GM21619 (cell line): ENCODE data around the gene CC2D2A.

Experiments
- ATAC-seq: cut with Tn5 transposase; IDR thresholded peaks from one replicate; pipeline ENCODE4 v1.9.1; 2021; ENCODE audit not compliant: unreplicated experiment

The CC2D2A gene

GRCh38 chr4:15459706-15460105 lies 10.0 kb upstream of the CC2D2A start:
- ATAC-seq, result no peak

GRCh38 chr4:15466596-15466995 lies 3.1 kb upstream of the CC2D2A start:
- ATAC-seq, result no peak

GRCh38 chr4:15470128-15470475 lies 420 bp downstream of the CC2D2A start:
- ATAC-seq, result peak; percentile 25

GRCh38 chr4:15476396-15476795 lies 6.7 kb downstream of the CC2D2A start:
- ATAC-seq, result no peak

- no peak for ATAC-seq
Measured at GRCh38 chr4:15478724-15479088, 9.0 kb downstream of the CC2D2A start.

GRCh38 chr4:15479089-15479912 lies 9.6 kb downstream of the CC2D2A start:
- ATAC-seq, result peak; percentile 54

- no peak for ATAC-seq
Measured at GRCh38 chr4:15479913-15480185, 10.2 kb downstream of the CC2D2A start.

- no peak for ATAC-seq
Measured at GRCh38 chr4:15481961-15482745, 12.5 kb downstream of the CC2D2A start.

GRCh38 chr4:15482842-15483241 lies 13.2 kb downstream of the CC2D2A start:
- no peak for ATAC-seq

GRCh38 chr4:15488136-15488535 lies 18.5 kb downstream of the CC2D2A start:
- ATAC-seq, result no peak

- ATAC-seq, result no peak
Measured at GRCh38 chr4:15488658-15489470, 19.2 kb downstream of the CC2D2A start.

- no peak for ATAC-seq
Measured at GRCh38 chr4:15489551-15489950, 19.9 kb downstream of the CC2D2A start.

GRCh38 chr4:15493411-15493810 lies 23.7 kb downstream of the CC2D2A start:
- no peak for ATAC-seq

GRCh38 chr4:15495621-15496020 lies 25.9 kb downstream of the CC2D2A start:
- no peak for ATAC-seq

GRCh38 chr4:15498356-15498755 lies 28.7 kb downstream of the CC2D2A start:
- ATAC-seq, result no peak

GRCh38 chr4:15500701-15501100 lies 31.0 kb downstream of the CC2D2A start:
- ATAC-seq, result no peak

GRCh38 chr4:15501941-15502340 lies 32.3 kb downstream of the CC2D2A start:
- no peak for ATAC-seq

GRCh38 chr4:15502384-15502783 lies 32.7 kb downstream of the CC2D2A start:
- ATAC-seq, result no peak

GRCh38 chr4:15504041-15504440 lies 34.4 kb downstream of the CC2D2A start:
- ATAC-seq, result no peak

- ATAC-seq, result no peak
Measured at GRCh38 chr4:15506464-15506863, 36.8 kb downstream of the CC2D2A start.

- no peak for ATAC-seq
Measured at GRCh38 chr4:15507679-15508078, 38.0 kb downstream of the CC2D2A start.

- no peak for ATAC-seq
Measured at GRCh38 chr4:15510961-15511360, 41.3 kb downstream of the CC2D2A start.
